Inflammatory macrophage treated with lipopolysaccharide for 1 hour (primary cell): ENCODE results near the gene BMPR1B.

Source experiments
- DNase-seq, 2 donors: peaks; one replicate each; pipeline ENCODE4 v3.0.0-alpha.2; 2020 to 2022

Gene BMPR1B

GRCh38 chr4:94757192-94758140 is at the start of gene BMPR1B:
Gene BMPR1B, plus strand, starts transcription at chr4:94757955. Its CDS starts 346,470 bp downstream, at chr4:95104425.
- DNase-seq: no peak

- DNase-seq: no peak
Observed at GRCh38 chr4:94711635-94712034, 46.1 kb upstream of the BMPR1B start.

- DNase-seq: no peak
Observed at GRCh38 chr4:94714365-94715160, 43.2 kb upstream of the BMPR1B start.

- DNase-seq: no peak
Observed at GRCh38 chr4:94715726-94716125, 42.0 kb upstream of the BMPR1B start.

GRCh38 chr4:94721310-94721709 is 36.4 kb upstream of the BMPR1B start:
- no peak for DNase-seq

- no peak for DNase-seq
Observed at GRCh38 chr4:94722270-94722669, 35.5 kb upstream of the BMPR1B start.

GRCh38 chr4:94722748-94723147 is 35.0 kb upstream of the BMPR1B start:
- no peak for DNase-seq

GRCh38 chr4:94724016-94724790 is 33.6 kb upstream of the BMPR1B start:
- DNase-seq: no peak

GRCh38 chr4:94726524-94727123 is 31.1 kb upstream of the BMPR1B start:
- DNase-seq: no peak

GRCh38 chr4:94728056-94728766 is 29.5 kb upstream of the BMPR1B start:
- DNase-seq: no peak

- DNase-seq: no peak
Observed at GRCh38 chr4:94732358-94732698, 25.4 kb upstream of the BMPR1B start.

- DNase-seq: no peak
Observed at GRCh38 chr4:94739741-94740140, 18.0 kb upstream of the BMPR1B start.

- DNase-seq: no peak
Observed at GRCh38 chr4:94741304-94741703, 16.5 kb upstream of the BMPR1B start.

GRCh38 chr4:94743838-94744237 is 13.9 kb upstream of the BMPR1B start:
- no peak for DNase-seq

GRCh38 chr4:94744850-94745249 is 12.9 kb upstream of the BMPR1B start:
- no peak for DNase-seq

- DNase-seq: no peak
Observed at GRCh38 chr4:94746746-94747145, 11.0 kb upstream of the BMPR1B start.

- no peak for DNase-seq
Observed at GRCh38 chr4:94758141-94758699, 465 bp downstream of the BMPR1B start.

GRCh38 chr4:94758700-94759399 is 1.1 kb downstream of the BMPR1B start:
- DNase-seq: no peak

GRCh38 chr4:94759767-94760211 is 2.0 kb downstream of the BMPR1B start:
- DNase-seq: no peak

- DNase-seq: no peak
Observed at GRCh38 chr4:94762326-94762725, 4.6 kb downstream of the BMPR1B start.

- no peak for DNase-seq
Observed at GRCh38 chr4:94763005-94763404, 5.2 kb downstream of the BMPR1B start.
